Activated T-helper 1 cell treated with anti-CD3 and anti-CD28 coated beads, Interleukin-12 subunit alpha, Interleukin-12 subunit beta, Interleukin-2, Interleukin-4 antibody, amounts not matched to agents 30 ng/mL and 10 ng/mL and 1 ng/mL, durations not matched to agents 14 hours and 24 hours and 36 hours (primary cell): Measurements from ENCODE around the gene BYSL. TPM values are rescaled to one million over a fixed set of nuclear protein-coding genes. Genes with fewer than 3 reads are reported as not detected.

ENCODE experiments used
- DNase-seq: peaks from one replicate; pipeline ENCODE4 v3.0.0; 2021; ENCODE audit warnings: low spot score
- H3K27ac Mint-ChIP-seq: one replicate; pipeline ENCODE4 v1.8.0; 2021; ENCODE audit warnings: mild to moderate bottlenecking, mixed read lengths
- H3K27me3 Mint-ChIP-seq: one replicate; pipeline ENCODE4 v1.8.0; 2022; ENCODE audit warnings: mild to moderate bottlenecking, moderate library complexity, mixed read lengths; ENCODE audit not compliant: insufficient read depth
- H3K36me3 Mint-ChIP-seq: one replicate; pipeline ENCODE4 v1.8.0; 2021; ENCODE audit warnings: low read depth, mixed read lengths
- H3K4me1 Mint-ChIP-seq: one replicate; pipeline ENCODE4 v1.8.0; 2021; ENCODE audit warnings: low read depth, mixed read lengths
- H3K4me3 Mint-ChIP-seq: one replicate; pipeline ENCODE4 v1.8.0; 2021; ENCODE audit warnings: mild to moderate bottlenecking, moderate library complexity, mixed read lengths
- H3K9me3 Mint-ChIP-seq: one replicate; pipeline ENCODE4 v1.8.0; 2021; ENCODE audit warnings: mixed read lengths
- intact Hi-C: fragments of 100-400 bp; cut with micrococcal nuclease; formaldehyde crosslinking; loops from one replicate; pipeline ENCODE4 v1.15.1; 2024
- total RNA-seq: library from RNA; stranded (reverse); gene quantifications from 2 replicates; pipeline ENCODE4 v1.2.3, GENCODE V29; 2022

Gene BYSL
- total RNA-seq, 1 donor from 2014 or later: 88.5 TPM

- DNase-seq: no peak
- H3K9me3 Mint-ChIP-seq: no peaks in the 10 kb centered on the region
- H3K27me3 Mint-ChIP-seq: no peaks in the 10 kb centered on the region
- intact Hi-C loops: loop anchor here (1.0 to 5.0 kb wide), 11 partner anchors 23 to 1163 kb away; partner anchors contain the start of genes BYSL, CCND3, KLC4 and MED20
- peaks cover 10% of the 10 kb centered on the region for H3K4me1 Mint-ChIP-seq
- no peak overlapping the region for H3K4me3 Mint-ChIP-seq
- peaks cover 1% of the 10 kb centered on the region for H3K36me3 Mint-ChIP-seq
- peak overlapping the region; percentile 97 for H3K27ac Mint-ChIP-seq
Measured at GRCh38 chr6:41894366-41895299, 26.7 kb upstream of the BYSL start.

GRCh38 chr6:41895300-41896233 is 25.7 kb upstream of the BYSL start, which contains the start of gene USP49:
TSS of gene USP49 (minus strand) at chr6:41895375. CDS start at chr6:41806983, 88,392 bp downstream.
- peak; percentile 84 for DNase-seq
- intact Hi-C loops: loop anchor here (1.0 to 5.0 kb wide), 11 partner anchors 22 to 1162 kb away; partner anchors contain the start of genes BYSL, CCND3, KLC4 and MED20
- Mint-ChIP-seq H3K9me3 (no peaks in the 10 kb centered on the region), H3K4me1 (peaks cover 10% of the 10 kb centered on the region), H3K27ac (peak within 1 kb of the TSS; percentile 97), H3K36me3 (peaks cover 1% of the 10 kb centered on the region), H3K4me3 (no peak within 1 kb of the TSS), H3K27me3 (no peaks in the 10 kb centered on the region)

GRCh38 chr6:41896281-41896680 is 25.0 kb upstream of the BYSL start:
- no peak for DNase-seq
- no peaks in the 10 kb centered on the region for H3K9me3 Mint-ChIP-seq
- H3K4me3 Mint-ChIP-seq: no peak overlapping the region
- intact Hi-C loops: loop anchor here (5.0 kb wide), 1 partner anchor 1161 kb away; the partner anchor contains the start of genes KLC4 and MRPL2
- peak overlapping the region; percentile 97 for H3K27ac Mint-ChIP-seq
- H3K4me1 Mint-ChIP-seq: peaks cover 10% of the 10 kb centered on the region
- no peaks in the 10 kb centered on the region for H3K27me3 Mint-ChIP-seq
- H3K36me3 Mint-ChIP-seq: peaks cover 1% of the 10 kb centered on the region

- Mint-ChIP-seq H3K4me3 (no peak overlapping the region), H3K36me3 (peaks cover 11% of the 10 kb centered on the region)
- intact Hi-C loops: no loop called here
Measured at GRCh38 chr6:41900861-41901260, 20.4 kb upstream of the BYSL start.

GRCh38 chr6:41901882-41902519 is 19.3 kb upstream of the BYSL start:
- intact Hi-C loops: loop anchor here (1.0 kb wide), 2 partner anchors 34 to 142 kb away; no protein-coding TSS in a partner anchor
- Mint-ChIP-seq H3K4me3 (no peak overlapping the region), H3K9me3 (no peaks in the 10 kb centered on the region), H3K27me3 (no peaks in the 10 kb centered on the region), H3K27ac (no peak overlapping the region), H3K4me1 (peaks cover 32% of the 10 kb centered on the region), H3K36me3 (peaks cover 16% of the 10 kb centered on the region)
- peak; percentile 31 for DNase-seq

More at GRCh38 chr6:41900861-41901260, 20.4 kb upstream of the BYSL start:
- DNase-seq: no peak
- no peaks in the 10 kb centered on the region for H3K27me3 Mint-ChIP-seq
- H3K4me1 Mint-ChIP-seq: peaks cover 30% of the 10 kb centered on the region
- H3K9me3 Mint-ChIP-seq: no peaks in the 10 kb centered on the region
- H3K27ac Mint-ChIP-seq: no peak overlapping the region

GRCh38 chr6:41909727-41910126 is 11.6 kb upstream of the BYSL start:
- no peak for DNase-seq
- H3K27ac Mint-ChIP-seq: no peak overlapping the region
- H3K9me3 Mint-ChIP-seq: no peaks in the 10 kb centered on the region
- intact Hi-C loops: no loop called here
- H3K27me3 Mint-ChIP-seq: no peaks in the 10 kb centered on the region
- peaks cover 38% of the 10 kb centered on the region for H3K36me3 Mint-ChIP-seq
- H3K4me1 Mint-ChIP-seq: peaks cover 33% of the 10 kb centered on the region
- no peak overlapping the region for H3K4me3 Mint-ChIP-seq

GRCh38 chr6:41914343-41914742 is 7.0 kb upstream of the BYSL start:
- Mint-ChIP-seq H3K27ac (no peak overlapping the region), H3K4me3 (no peak overlapping the region)

GRCh38 chr6:41914869-41915530 is 6.3 kb upstream of the BYSL start:
- H3K4me1 Mint-ChIP-seq: peaks cover 30% of the 10 kb centered on the region

More at GRCh38 chr6:41914343-41914742, 7.0 kb upstream of the BYSL start:
- Mint-ChIP-seq H3K4me1 (peaks cover 31% of the 10 kb centered on the region), H3K9me3 (no peaks in the 10 kb centered on the region), H3K27me3 (no peaks in the 10 kb centered on the region), H3K36me3 (peaks cover 24% of the 10 kb centered on the region)
- DNase-seq: no peak
- intact Hi-C loops: no loop called here

GRCh38 chr6:41917528-41917927 is 3.8 kb upstream of the BYSL start:
- Mint-ChIP-seq H3K4me3 (no peak overlapping the region), H3K27me3 (no peaks in the 10 kb centered on the region), H3K9me3 (no peaks in the 10 kb centered on the region), H3K36me3 (peaks cover 27% of the 10 kb centered on the region), H3K4me1 (peaks cover 40% of the 10 kb centered on the region), H3K27ac (peak overlapping the region; percentile 70)
- no peak for DNase-seq
- intact Hi-C loops: loop anchor here (1.0 kb wide), 3 partner anchors 22 to 127 kb away; partner anchors contain the start of gene USP49

More at GRCh38 chr6:41914869-41915530, 6.3 kb upstream of the BYSL start:
- H3K27ac Mint-ChIP-seq: no peak overlapping the region
- H3K9me3 Mint-ChIP-seq: no peaks in the 10 kb centered on the region
- no peak overlapping the region for H3K4me3 Mint-ChIP-seq
- DNase-seq: no peak
- intact Hi-C loops: no loop called here
- peaks cover 22% of the 10 kb centered on the region for H3K36me3 Mint-ChIP-seq
- H3K27me3 Mint-ChIP-seq: no peaks in the 10 kb centered on the region

GRCh38 chr6:41921712-41921998 is 356 bp downstream of the BYSL start:
- intact Hi-C loops: loop anchor here (1.0 to 10.0 kb wide), 11 partner anchors 15 to 643 kb away; partner anchors contain the start of genes CCND3, MRPS10, PRICKLE4 and TFEB
- H3K9me3 Mint-ChIP-seq: no peaks in the 10 kb centered on the region
- H3K27me3 Mint-ChIP-seq: no peaks in the 10 kb centered on the region
- peaks cover 29% of the 10 kb centered on the region for H3K36me3 Mint-ChIP-seq
- peak overlapping the region; percentile 98 for H3K27ac Mint-ChIP-seq
- no peak for DNase-seq
- H3K4me3 Mint-ChIP-seq: peak overlapping the region; percentile 98
- peaks cover 54% of the 10 kb centered on the region for H3K4me1 Mint-ChIP-seq

GRCh38 chr6:41922154-41922553 is 855 bp downstream of the BYSL start:
- Mint-ChIP-seq H3K27me3 (no peaks in the 10 kb centered on the region), H3K4me3 (peak overlapping the region; percentile 98), H3K9me3 (no peaks in the 10 kb centered on the region), H3K27ac (peak overlapping the region; percentile 98), H3K36me3 (peaks cover 28% of the 10 kb centered on the region), H3K4me1 (peaks cover 54% of the 10 kb centered on the region)
- no peak for DNase-seq
- intact Hi-C loops: loop anchor here (10.0 kb wide), 1 partner anchor 643 kb away; the partner anchor contains the start of gene UBR2
